GM11168 (cell line): ENCODE data around the gene P3H3.

Experiments used
- in situ Hi-C: fragments of 300-500 bp; cut with MboI; formaldehyde crosslinking; loops from one replicate; pipeline ENCODE4 v1.12.0; 2022; ENCODE audit warnings: low sequenced_read_pairs; ENCODE audit not compliant: unreplicated experiment

The P3H3 gene

DNA sequence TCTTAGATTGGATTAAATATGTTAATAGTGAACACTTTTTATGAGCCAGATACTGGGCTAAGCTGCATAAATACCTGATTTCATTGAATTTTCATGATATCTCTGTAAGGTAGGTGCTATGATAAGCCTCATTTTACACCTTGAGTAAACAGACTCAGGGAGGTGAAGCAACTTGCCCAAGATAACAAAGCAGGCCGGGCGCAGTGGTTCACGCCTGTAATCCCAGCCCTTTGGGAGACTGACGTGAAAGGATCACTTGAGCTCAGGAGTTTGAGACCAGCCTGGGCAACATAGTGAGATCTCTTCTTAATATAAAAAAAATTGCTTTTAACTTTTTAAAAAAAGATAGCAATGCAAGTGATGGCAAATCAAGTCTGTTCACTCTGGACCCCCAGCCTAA is 13.9 kb downstream of the P3H3 start:
- in situ Hi-C loops, result no loop called here

GRCh38 chr12:6843118-6843902 is 15.1 kb downstream of the P3H3 start:
- in situ Hi-C loops, result no loop called here

GRCh38 chr12:6845395-6845794 is 17.2 kb downstream of the P3H3 start:
- in situ Hi-C loops, result no loop called here

DNA sequence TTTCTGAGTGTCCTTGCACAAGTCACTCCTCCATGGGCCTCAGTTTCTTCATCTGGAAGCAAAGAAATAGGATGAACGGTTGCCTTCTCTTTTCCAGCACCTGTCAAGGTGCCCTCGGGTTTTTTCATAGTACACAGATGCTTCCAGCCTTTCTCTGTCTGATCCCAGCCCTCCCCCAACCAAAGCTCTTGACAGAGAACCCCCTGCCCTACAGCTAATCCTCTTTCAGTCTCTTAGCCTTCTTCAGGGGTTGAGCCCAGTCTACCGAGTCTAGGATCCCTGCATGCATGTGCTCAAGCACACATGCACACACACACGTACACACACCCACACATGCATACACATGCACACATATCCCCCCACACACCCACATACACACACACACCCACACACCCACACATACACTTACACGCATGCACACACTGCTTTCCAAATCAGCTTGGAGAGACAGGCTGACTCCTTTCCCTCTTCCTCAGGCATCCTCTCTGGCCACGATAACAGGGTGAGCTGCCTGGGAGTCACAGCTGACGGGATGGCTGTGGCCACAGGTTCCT is 18.2 kb downstream of the P3H3 start:
- in situ Hi-C loops, result no loop called here

- in situ Hi-C loops, result no loop called here
Measured at GRCh38 chr12:6847676-6848075, 19.5 kb downstream of the P3H3 start.

DNA sequence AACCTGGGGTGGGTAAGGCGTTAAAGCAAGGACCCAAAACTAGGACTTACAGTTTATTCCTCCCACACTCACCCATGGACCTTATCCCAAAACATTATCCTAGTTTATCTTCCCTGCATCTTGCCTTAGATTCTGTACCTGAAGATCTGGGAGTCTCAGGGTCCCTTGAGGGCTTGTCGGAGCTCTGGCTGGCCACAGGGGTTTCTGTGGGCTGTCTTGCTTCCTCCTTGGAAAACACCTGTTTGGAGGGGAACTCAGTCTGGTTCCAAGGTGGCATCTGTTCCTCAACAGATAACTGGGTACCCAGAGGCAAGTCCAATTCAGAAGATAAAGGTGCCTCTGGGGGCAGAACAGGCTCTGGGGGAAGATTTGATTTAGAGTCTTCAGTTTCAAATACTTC is 21.2 kb downstream of the P3H3 start:
- in situ Hi-C loops, result no loop called here

- in situ Hi-C loops, result no loop called here
Measured at GRCh38 chr12:6849976-6850560, 21.9 kb downstream of the P3H3 start.

DNA sequence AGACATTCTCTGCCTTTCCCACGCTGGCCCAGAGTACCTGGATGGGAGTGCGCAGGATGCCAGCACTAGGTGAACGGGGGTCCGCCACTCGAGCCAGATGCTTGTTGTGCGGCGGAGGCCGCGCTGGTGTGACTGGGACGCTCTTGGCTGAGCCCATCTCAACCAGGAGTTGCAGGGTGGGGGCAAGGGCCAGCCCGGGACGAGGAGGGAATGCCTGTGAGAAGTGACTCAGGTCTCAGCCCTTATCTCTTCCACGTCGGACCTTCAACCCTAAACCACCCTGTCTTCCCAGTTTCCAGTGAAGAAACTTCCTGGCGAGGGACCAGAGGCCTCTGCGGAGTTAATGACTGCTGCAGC is 22.6 kb downstream of the P3H3 start:
- in situ Hi-C loops, result no loop called here

GRCh38 chr12:6851153-6851920 is 23.1 kb downstream of the P3H3 start, which contains the start of gene CDCA3:
Gene CDCA3, minus strand, starts transcription at chr12:6851286. Its CDS starts 334 bp downstream, at chr12:6850952.
- in situ Hi-C loops, result no loop called here

DNA sequence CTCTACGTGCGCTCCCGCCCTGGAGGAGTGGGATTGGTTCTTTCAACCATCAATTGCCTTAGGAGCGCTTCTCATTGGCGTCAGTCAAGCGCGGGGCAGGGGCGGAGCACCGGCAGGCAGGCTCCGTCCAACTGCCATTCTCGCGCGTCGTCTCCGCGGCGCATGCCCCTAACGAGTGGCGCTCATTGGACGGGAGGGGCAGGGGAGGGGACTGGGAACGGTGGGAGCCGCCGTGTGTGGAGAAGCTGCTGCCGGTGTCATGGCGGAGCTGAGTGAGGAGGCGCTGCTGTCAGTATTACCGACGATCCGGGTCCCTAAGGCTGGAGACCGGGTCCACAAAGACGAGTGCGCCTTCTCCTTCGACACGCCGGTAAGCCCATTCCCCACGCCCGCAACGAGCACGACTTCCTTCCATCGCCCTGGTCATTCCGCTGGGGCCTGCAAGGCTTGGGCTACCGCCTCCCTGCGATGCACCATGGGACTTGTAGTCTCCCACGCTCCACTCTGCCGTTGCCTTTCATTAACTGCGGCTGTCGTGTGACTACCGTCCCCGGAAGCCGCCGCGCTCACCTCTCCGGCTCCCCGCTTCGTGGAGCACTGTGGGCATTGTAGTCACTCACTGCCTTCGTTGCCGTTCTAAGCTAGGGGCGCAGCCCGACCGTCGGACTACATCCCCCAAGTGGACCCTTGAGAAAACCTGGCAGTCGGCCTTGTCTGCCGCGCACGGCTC is 23.9 kb downstream of the P3H3 start, which contains the start of gene USP5:
Gene USP5, plus strand, starts transcription at position 230 of the 730 bp plus-strand sequence. Its CDS starts 30 bp downstream, at position 260.
- in situ Hi-C loops, result no loop called here

DNA sequence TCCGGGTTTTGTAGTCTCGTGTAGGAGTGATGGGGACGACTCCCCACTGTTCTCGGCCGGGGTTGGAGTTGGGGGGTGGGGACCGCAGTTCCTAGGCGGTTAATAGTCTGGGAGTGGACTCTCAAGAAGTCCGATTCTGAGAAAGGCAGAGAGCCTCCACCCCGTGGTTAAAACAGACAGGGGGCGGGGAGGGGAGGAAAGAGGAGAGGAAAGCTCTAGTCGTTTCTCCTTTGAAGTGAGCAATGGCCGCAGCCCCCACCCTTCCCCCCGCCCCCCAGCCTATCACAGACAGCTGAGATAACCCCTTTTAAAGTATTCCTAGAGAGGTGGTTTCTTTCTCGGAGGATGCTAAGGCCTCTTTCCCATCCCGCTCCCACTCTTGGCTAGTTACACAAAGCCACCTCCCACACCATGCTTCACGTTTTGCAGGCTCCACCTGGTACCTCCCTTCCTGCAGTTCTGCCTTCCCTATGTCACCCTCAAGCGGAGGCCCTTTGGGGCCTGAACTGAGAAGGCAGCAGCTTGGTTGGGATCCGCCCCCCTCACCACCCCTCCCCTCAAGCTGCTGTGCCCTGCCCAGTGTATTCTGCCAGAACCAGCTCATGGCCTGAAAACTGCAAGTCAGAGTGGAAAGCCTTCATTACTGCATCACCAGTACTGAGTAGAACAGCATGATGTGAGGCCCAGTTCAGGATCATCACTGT is 24.6 kb downstream of the P3H3 start:
- in situ Hi-C loops, result no loop called here

DNA sequence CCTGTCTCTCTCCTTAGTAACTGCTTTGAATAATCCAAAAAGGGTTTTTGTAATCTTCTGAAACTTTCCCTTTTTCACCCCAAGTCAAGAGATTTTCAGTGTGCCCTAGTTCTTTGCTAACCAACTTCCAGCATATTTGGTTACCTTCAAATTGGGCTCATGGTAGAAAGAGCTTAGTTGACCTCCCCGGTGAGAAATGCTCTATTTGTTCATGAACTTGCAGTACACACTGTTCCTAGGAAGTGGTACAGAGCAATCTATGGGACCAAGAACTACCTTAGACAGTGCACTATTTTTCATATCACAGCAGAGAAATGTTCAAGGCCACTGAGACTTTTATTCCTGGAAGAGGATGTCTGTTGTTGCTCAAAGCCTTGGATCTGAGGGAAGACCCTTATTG is 25.4 kb downstream of the P3H3 start:
- in situ Hi-C loops, result no loop called here

- in situ Hi-C loops, result no loop called here
Measured at GRCh38 chr12:6854036-6854435, 25.8 kb downstream of the P3H3 start.

GRCh38 chr12:6855322-6855721 is 27.1 kb downstream of the P3H3 start:
- in situ Hi-C loops, result no loop called here

DNA sequence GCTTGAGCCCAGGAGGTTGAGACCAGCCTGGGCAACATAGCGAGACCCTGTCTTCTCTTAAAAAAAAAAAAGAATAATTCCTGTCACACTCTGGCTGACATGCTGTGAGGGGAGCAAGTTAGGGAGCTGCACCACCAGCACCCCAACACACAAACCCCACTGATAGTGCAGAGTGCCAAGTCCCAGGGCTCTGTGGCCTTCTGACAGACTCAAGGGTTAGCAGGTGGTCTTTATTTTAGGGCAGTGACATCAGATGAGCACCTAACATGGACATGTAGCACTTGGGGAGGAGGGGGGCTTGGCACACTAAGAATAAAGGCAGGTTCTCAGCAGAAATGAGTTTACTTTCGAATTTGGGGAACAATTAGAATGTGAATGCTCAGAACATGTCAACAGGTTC is 30.6 kb downstream of the P3H3 start:
- in situ Hi-C loops, result no loop called here

GRCh38 chr12:6860116-6860515 is 31.9 kb downstream of the P3H3 start:
- in situ Hi-C loops, result no loop called here

GRCh38 chr12:6860942-6861341 is 32.7 kb downstream of the P3H3 start:
- in situ Hi-C loops, result no loop called here

DNA sequence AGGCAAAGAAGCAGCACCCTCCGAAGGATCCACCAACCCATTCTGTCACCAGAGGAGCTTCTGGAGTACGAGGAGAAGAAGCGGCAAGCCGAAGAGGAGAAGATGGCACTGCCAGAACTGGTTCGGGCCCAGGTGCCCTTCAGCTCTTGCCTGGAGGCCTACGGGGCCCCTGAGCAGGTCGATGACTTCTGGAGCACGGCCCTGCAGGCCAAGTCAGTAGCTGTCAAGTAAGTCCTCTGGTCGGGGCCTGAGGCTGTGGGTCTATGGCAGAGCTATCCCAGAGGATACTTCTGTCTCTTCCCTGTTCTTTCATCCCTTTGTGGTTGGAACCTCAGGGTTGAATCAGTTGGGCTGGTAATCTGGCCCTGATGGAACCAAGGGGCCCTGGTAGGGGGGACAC is 33.2 kb downstream of the P3H3 start:
- in situ Hi-C loops, result no loop called here

DNA sequence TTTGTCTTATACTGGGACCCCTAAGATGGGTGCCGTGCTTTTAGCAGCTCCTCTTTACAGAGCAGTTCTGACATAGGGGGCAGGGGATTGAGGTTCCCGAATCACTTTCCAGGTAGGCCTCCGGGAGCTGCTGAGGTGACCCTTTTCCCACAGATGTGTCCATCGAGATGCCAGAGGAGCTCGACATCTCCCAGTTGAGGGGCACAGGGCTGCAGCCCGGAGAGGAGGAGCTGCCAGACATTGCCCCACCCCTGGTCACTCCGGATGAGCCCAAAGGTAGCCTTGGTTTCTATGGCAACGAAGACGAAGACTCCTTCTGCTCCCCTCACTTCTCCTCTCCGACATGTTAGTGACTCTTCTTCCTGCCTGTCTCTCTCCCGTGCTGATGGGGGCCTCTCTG is 34.8 kb downstream of the P3H3 start:
- in situ Hi-C loops, result no loop called here
